ENCODE data around the gene CAMK2A. TPM values are rescaled to one million over a fixed set of nuclear protein-coding genes. Genes with fewer than 3 reads are reported as not detected.

Gene CAMK2A
- total and polyA plus RNA-seq, 2 donors (not counting 3 experiments of a cell fraction or from before 2014, with no cell fraction given) = not detected

DNA sequence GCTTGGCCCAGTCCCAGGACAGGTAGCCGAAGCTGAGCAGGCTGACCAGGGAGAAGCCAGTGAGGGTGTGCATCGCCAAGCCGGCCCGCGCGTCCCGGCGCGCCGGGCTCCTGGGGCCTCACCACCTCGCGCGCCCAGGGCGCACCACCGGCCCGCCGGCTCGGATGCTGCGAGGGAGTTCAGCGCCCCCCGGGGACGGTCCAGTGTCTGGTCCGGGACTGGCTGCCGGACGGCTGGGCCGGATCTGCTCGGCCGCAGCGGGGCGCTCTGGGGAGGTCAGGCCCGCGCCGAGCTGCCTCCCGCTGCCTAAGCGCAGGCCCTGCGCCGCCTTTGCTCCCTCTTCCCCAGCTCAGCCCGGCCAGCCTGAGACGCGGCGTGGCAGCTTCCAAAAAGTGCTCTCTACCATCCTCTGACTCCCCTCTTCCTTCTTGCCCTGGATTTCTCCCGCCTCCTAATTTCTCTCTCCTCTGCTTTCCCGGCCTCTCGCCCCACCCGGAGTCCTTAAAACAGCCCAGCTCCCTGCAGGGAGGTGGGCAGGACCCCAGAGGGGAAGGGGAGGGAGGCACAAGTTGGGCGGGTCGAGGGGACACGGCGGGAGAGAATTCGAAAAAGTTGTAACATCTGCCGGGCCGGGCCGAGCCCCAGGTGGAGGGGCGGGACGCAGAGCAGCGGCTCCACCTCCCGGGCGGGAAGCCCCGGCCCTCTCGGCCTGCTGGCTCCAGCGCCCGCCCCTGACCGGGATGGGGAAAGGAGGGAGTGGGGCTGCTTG lies 12.9 kb upstream of the CAMK2A start, which contains the start of gene ARSI:
Gene ARSI (minus strand): TSS at position 605 of the 769 bp plus-strand sequence. CDS start 532 bp downstream, at position 73.
- BruUV-seq (replicated peaks) = no TSS peak
- DNase-seq (ENCODE audit: low read depth, low spot score) = no peak
- POLR2A ChIA-PET = no interaction called here

More for the DNA sequence above, 12.9 kb upstream of the CAMK2A start, which contains the start of gene ARSI:
- TF ChIP-seq, protein P1, sequence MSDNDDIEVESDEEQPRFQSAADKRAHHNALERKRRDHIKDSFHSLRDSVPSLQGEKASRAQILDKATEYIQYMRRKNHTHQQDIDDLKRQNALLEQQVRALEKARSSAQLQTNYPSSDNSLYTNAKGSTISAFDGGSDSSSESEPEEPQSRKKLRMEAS (IDR thresholded peaks at IDR 0.05; ENCODE audit: insufficient read depth, insufficient read length) = no peak
- TF ChIP-seq EZH2 (IDR thresholded peaks at IDR 0.05; ENCODE audit: borderline replicate concordance, low read depth, low read length, severe bottlenecking) = peak; percentile 74
- TF ChIP-seq, protein P2, sequence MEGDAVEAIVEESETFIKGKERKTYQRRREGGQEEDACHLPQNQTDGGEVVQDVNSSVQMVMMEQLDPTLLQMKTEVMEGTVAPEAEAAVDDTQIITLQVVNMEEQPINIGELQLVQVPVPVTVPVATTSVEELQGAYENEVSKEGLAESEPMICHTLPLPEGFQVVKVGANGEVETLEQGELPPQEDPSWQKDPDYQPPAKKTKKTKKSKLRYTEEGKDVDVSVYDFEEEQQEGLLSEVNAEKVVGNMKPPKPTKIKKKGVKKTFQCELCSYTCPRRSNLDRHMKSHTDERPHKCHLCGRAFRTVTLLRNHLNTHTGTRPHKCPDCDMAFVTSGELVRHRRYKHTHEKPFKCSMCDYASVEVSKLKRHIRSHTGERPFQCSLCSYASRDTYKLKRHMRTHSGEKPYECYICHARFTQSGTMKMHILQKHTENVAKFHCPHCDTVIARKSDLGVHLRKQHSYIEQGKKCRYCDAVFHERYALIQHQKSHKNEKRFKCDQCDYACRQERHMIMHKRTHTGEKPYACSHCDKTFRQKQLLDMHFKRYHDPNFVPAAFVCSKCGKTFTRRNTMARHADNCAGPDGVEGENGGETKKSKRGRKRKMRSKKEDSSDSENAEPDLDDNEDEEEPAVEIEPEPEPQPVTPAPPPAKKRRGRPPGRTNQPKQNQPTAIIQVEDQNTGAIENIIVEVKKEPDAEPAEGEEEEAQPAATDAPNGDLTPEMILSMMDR (IDR thresholded peaks at IDR 0.05; ENCODE audit: extremely low read depth in 1 of 2, insufficient read depth in 1 of 2, low read depth in 1 of 2, low read length in 2 of 2) = peak in 1 of 2 donors; percentile 28
- no peak for TF ChIP-seq FOS (IDR thresholded peaks at IDR 0.05; ENCODE audit: borderline replicate concordance, insufficient read depth, low read length)
- Histone ChIP-seq H3K4me1 (ENCODE audit: control insufficient read depth, extremely low read depth, insufficient read depth, low read length) (no peaks in the 10 kb centered on the region), H3K27me3 (ENCODE audit: control insufficient read depth in 2 of 2, insufficient read depth in 2 of 2, low read length in 2 of 2) (peaks cover 38 to 39% of the 10 kb centered on the region in 2 experiments), H2AFZ (ENCODE audit: low read depth, low read length) (peak within 1 kb of the TSS; percentile 41), H3K9me1 (replicated peaks; ENCODE audit: control insufficient read depth, extremely low read depth, insufficient read depth, low read length) (no peaks in the 10 kb centered on the region), H3K4me3 (replicated peaks in 1 of 3; ENCODE audit: insufficient read depth in 1 of 3, low read depth in 1 of 3, low read length in 3 of 3) (peak within 1 kb of the TSS in 1 of 3 experiments; percentile 2), H3K79me2 (ENCODE audit: control insufficient read depth, insufficient read depth, low read length) (no peaks in the 10 kb centered on the region), H3K36me3 (ENCODE audit: control insufficient read depth in 2 of 2, extremely low read depth in 1 of 2, insufficient read depth in 2 of 2, low read length in 2 of 2) (no peaks in the 10 kb centered on the region), H3K27ac (ENCODE audit: insufficient read depth, low read depth, low read length) (no peak within 1 kb of the TSS), H3K9ac (replicated peaks; ENCODE audit: extremely low read depth, insufficient read depth, low read length) (no peak within 1 kb of the TSS), H3K4me2 (ENCODE audit: insufficient read depth, low read length) (peak within 1 kb of the TSS; percentile 44), H3K9me3 (replicated peaks; ENCODE audit: control insufficient read depth, insufficient read depth, low read length) (no peaks in the 10 kb centered on the region), H4K20me1 (replicated peaks; ENCODE audit: control insufficient read depth, extremely low read depth, insufficient read depth, low read length) (no peaks in the 10 kb centered on the region)
- CTCF ChIA-PET = interaction anchor here (0.7 to 1.2 kb wide), 3 partner anchors 34 to 48 kb away, joined by 3 read pairs; no protein-coding TSS in a partner anchor
- no peak for FAIRE-seq
- dilution Hi-C loops (cut with MboI; ENCODE audit: extremely low pct_ligation_motif_present, low sequenced_read_pairs) = no loop called here
- intact Hi-C loops (cut with micrococcal nuclease) = no loop called here

Measured in endothelial cell of umbilical vein (primary cell).